T-cell (primary cell): ENCODE results near the gene AHNAK2. TPM values are rescaled to one million over a fixed set of nuclear protein-coding genes. Genes with fewer than 3 reads are reported as not detected.
"Not testable (repeated sequence)": the region's sequence is repeated elsewhere in the genome, so short reads cannot be mapped to it uniquely, and the experiment has no call there.

Experiments used
- ATAC-seq, 4 experiments: fragments of 200-7000 bp in 3 of 4; fragments of 150-1000 bp in 1 of 4; cut with Tn5 transposase; replicated peaks in 1 of 4; 1 replicate in 3 of 4; 2 replicates in 1 of 4; pipeline ENCODE4 v1.10.0; 2021; ENCODE audit warnings: moderate library complexity in 3 of 4, mild to moderate bottlenecking in 2 of 4, moderate number of reproducible peaks in 1 of 4
- CTCF ChIA-PET, 2 donors: fragments of 300-600 bp; sonication (Branson Sonifier 250); formaldehyde crosslinking; loops; one replicate each; lab custom pipeline; 2022; ENCODE audit warnings: antibody characterized with exemption in 2 of 2; lab: Charles Lee
- POLR2A ChIA-PET, 2 donors: fragments of 300-600 bp; sonication (Branson Sonifier 250); formaldehyde crosslinking; loops; one replicate each; lab custom pipeline; 2022; ENCODE audit warnings: antibody characterized with exemption in 2 of 2; lab: Charles Lee
- DNase-seq, 35 experiments: peaks; one replicate each; pipeline versions ENCODE4 v3.0.0 to v3.0.0-alpha.2; 2013 to 2023
- H3K27ac ChIP-seq: one replicate; pipeline ENCODE4 v1.5.1; 2013; ENCODE audit warnings: low read length
- H3K27me3 ChIP-seq, 2 experiments: replicated peaks in 1 of 2; 1 replicate in 1 of 2; 2 replicates in 1 of 2; pipeline versions ENCODE4 v1.6.1 to v1.7.0; 2013; ENCODE audit warnings: low read length in 1 of 2, mixed read lengths in 1 of 2; ENCODE audit not compliant: control insufficient read depth in 2 of 2, insufficient read depth in 2 of 2; ENCODE audit errors: extremely low read depth in 1 of 2
- H3K36me3 ChIP-seq, 2 donors: 1 replicate in 1 of 2; 2 replicates in 1 of 2; pipeline versions ENCODE4 v1.6.1 to v1.7.0; 2013; ENCODE audit warnings: low read length in 1 of 2; ENCODE audit not compliant: control insufficient read depth in 2 of 2, insufficient read depth in 1 of 2; ENCODE audit errors: extremely low read depth in 1 of 2
- H3K4me1 ChIP-seq, 2 experiments: 1 replicate in 1 of 2; 2 replicates in 1 of 2; pipeline versions ENCODE4 v1.6.1 to v1.7.0; 2013; ENCODE audit warnings: low read length in 2 of 2, mixed read lengths in 1 of 2; ENCODE audit not compliant: insufficient read depth in 2 of 2, control insufficient read depth in 1 of 2; ENCODE audit errors: extremely low read depth in 1 of 2
- H3K4me3 ChIP-seq, 2 donors: 1 replicate in 1 of 2; 2 replicates in 1 of 2; pipeline versions ENCODE4 v1.5.1 to v1.7.0; 2013; ENCODE audit warnings: mild to moderate bottlenecking in 2 of 2, low read length in 1 of 2, moderate library complexity in 1 of 2; ENCODE audit not compliant: control insufficient read depth in 1 of 2; ENCODE audit errors: extremely low read depth in 1 of 2
- H3K9me3 ChIP-seq: 2 replicates; pipeline ENCODE4 v1.7.0; 2013
- H3K27ac Mint-ChIP-seq, 2 donors: one replicate each; pipeline ENCODE4 v1.8.0; 2020 to 2021; ENCODE audit warnings: mild to moderate bottlenecking in 2 of 2, mixed read lengths in 2 of 2
- H3K27me3 Mint-ChIP-seq, 2 donors: one replicate each; pipeline ENCODE4 v1.8.0; 2021 to 2022; ENCODE audit warnings: mixed read lengths in 2 of 2
- H3K36me3 Mint-ChIP-seq: one replicate; pipeline ENCODE4 v1.8.0; 2021; ENCODE audit warnings: mixed read lengths
- H3K4me1 Mint-ChIP-seq, 3 donors: one replicate each; pipeline ENCODE4 v1.8.0; 2020 to 2022; ENCODE audit warnings: mixed read lengths in 3 of 3, mild to moderate bottlenecking in 1 of 3
- H3K4me3 Mint-ChIP-seq, 3 donors: one replicate each; pipeline ENCODE4 v1.8.0; 2020 to 2022; ENCODE audit warnings: mild to moderate bottlenecking in 3 of 3, mixed read lengths in 3 of 3, moderate library complexity in 3 of 3
- H3K9me3 Mint-ChIP-seq, 3 donors: one replicate each; pipeline ENCODE4 v1.8.0; 2020 to 2022; ENCODE audit warnings: mixed read lengths in 3 of 3
- WGBS: methylation state at CpG from one replicate; pipeline ENCODE4 v1.1.5; 2013; ENCODE audit warnings: missing lambda C conversion rate; ENCODE audit not compliant: insufficient coverage; 5-methylcytosine and 5-hydroxymethylcytosine counted together
- total RNA-seq, 35 experiments: library from RNA in 6 of 35; stranded (reverse) in 6 of 35; fragments of 120-200 nt in 1 of 35; gene quantifications; one replicate each; pipeline versions ENCODE4 v1.2.1 to v1.2.4 and lab custom pipeline; 2013 to 2026

The AHNAK2 gene
- total RNA-seq, 5 donors from 2014 or later (not counting 1 experiment from before 2014, with no cell fraction given), result 0.20 to 0.38 (median 0.22) TPM; not detected in 2

DNA sequence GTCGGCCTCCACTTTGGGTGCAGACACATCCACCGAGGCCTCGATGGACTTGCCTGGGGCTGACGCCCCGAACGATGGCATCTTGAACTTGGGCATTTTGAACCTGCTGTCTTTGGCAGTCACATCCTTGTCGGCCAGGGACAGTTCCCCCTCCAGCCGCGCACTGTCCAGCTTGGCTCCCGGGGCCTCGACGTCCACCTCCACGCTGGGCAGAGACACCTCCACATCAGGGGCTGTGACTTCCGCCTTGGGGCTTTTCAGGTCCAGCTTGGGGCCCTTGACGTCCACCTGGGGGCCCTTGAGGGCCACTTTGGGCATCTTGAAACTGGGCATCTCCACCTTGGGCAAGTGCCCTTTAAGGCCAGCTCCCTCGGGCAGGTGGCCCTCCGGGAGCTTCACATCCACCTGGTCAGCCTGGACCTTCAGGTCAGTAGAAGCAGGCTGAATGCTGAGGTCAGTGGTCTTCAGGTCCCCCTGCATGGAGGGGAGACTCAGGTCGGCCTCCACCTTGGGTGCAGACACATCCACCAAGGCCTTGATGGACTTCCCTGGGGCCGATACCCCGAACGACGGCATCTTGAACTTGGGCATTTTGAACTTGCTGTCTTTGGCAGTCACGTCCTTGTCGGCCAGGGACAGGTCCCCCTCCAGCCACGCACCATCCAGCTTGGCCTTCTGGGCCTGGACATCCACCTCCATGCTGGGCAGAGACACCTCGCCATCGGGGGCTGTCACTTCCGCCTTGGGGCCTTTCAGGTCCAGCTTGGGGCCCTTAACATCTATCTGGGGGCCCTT is 26.1 kb downstream of the AHNAK2 start:
- H3K36me3 ChIP-seq, H3K4me3 Mint-ChIP-seq, H3K4me1 ChIP-seq, DNase-seq, CTCF ChIA-PET, H3K9me3 Mint-ChIP-seq, H3K4me1 Mint-ChIP-seq, POLR2A ChIA-PET, ATAC-seq, H3K4me3 ChIP-seq, H3K36me3 Mint-ChIP-seq, H3K27ac Mint-ChIP-seq, H3K9me3 ChIP-seq, H3K27ac ChIP-seq: not testable (repeated sequence)
- peaks cover 0 to 40% of the 10 kb centered on the region in 2 experiments for H3K27me3 ChIP-seq
- peaks cover 13 to 16% of the 10 kb centered on the region in 2 donors for H3K27me3 Mint-ChIP-seq
- 88% methylated on average over 24 of the region's 28 CpGs for WGBS

DNA sequence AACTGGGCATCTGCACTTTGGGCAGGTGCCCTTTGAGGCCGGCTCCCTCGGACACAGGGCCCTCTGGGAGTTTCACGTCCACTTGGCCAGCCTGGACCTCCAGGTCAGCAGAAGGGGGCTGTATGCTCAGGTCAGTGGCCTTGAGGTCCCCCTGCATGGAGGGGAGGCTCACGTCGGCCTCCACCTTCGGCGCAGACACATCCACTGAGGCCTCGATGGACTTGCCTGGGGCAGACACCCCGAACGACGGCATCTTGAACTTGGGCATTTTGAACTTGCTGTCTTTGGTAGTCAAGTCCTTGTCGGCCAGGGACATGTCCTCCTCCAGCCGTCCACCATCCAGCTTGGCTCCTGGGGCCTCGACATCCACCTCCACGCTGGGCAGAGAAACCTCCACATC is 27.5 kb downstream of the AHNAK2 start:
- H3K9me3 Mint-ChIP-seq, H3K4me1 Mint-ChIP-seq, H3K27ac ChIP-seq, H3K4me1 ChIP-seq, H3K36me3 ChIP-seq, H3K27me3 Mint-ChIP-seq, POLR2A ChIA-PET, DNase-seq, H3K4me3 Mint-ChIP-seq, H3K4me3 ChIP-seq, H3K36me3 Mint-ChIP-seq, ATAC-seq, H3K9me3 ChIP-seq, H3K27ac Mint-ChIP-seq, CTCF ChIA-PET: not testable (repeated sequence)
- peaks cover 0 to 26% of the 10 kb centered on the region in 2 experiments for H3K27me3 ChIP-seq
- WGBS, result 68% methylated on average over 6 of the region's 15 CpGs

DNA sequence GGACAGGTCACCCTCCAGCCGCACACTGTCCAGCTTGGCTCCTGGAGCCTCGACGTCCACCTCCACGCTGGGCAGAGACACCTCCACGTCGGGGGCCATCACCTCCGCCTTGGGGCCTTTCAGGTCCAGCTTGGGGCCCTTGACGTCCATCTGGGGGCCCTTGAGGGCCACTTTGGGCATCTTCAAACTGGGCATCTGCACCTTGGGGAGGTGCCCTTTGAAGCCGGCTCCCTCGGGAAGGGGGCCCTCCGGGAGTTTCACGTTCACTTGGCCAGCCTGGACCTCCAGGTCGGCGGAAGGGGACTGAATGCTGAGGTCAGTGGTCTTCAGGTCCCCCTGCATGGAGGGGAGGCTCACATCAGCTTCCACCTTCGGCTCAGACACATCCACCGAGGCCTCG is 28.2 kb downstream of the AHNAK2 start:
- Histone ChIP-seq H3K4me1 (no peaks in the 10 kb centered on the region), H3K9me3 (no peaks in the 10 kb centered on the region), H3K27ac (no peak overlapping the region), H3K36me3 (no peaks in the 10 kb centered on the region), H3K27me3 (peaks cover 0 to 19% of the 10 kb centered on the region in 2 experiments), H3K4me3 (no peak overlapping the region)
- H3K9me3 Mint-ChIP-seq, result no peaks in the 10 kb centered on the region
- POLR2A ChIA-PET, result no interaction called here
- H3K27ac Mint-ChIP-seq, result no peak overlapping the region
- H3K27me3 Mint-ChIP-seq, result peaks cover 4 to 6% of the 10 kb centered on the region in 2 donors
- no peak for DNase-seq
- no peak overlapping the region for H3K4me3 Mint-ChIP-seq
- H3K4me1 Mint-ChIP-seq, result no peaks in the 10 kb centered on the region
- no peak for ATAC-seq
- no peaks in the 10 kb centered on the region for H3K36me3 Mint-ChIP-seq
- 86% methylated on average over 17 of the region's 17 CpGs for WGBS
- CTCF ChIA-PET, result no interaction called here

DNA sequence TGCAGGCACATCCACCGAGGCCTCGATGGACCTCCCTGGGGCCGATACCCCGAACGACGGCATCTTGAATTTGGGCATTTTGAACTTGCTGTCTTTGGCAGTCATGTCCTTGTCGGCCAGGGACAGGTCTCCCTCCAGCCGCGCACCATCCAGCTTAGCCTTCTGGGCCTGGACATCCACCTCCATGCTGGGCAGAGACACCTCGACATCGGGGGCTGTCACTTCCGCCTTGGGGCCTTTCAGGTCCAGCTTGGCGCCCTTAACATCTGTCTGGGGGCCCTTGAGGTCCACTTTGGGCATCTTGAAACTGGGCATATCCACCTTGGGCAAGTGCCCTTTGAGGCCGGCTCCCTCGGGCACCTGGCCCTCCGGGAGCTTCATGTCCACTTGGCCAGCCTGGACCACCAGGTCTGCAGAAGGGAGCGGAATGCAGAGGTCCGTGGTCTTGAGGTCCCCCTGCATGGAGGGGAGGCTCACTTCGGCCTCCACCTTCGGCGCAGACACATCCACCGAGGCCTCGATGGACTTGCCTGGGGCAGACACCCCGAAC is 28.7 kb downstream of the AHNAK2 start:
- ATAC-seq, H3K4me3 ChIP-seq, H3K27ac Mint-ChIP-seq, H3K4me1 ChIP-seq, H3K4me1 Mint-ChIP-seq, H3K27me3 Mint-ChIP-seq, H3K36me3 Mint-ChIP-seq, POLR2A ChIA-PET, H3K36me3 ChIP-seq, CTCF ChIA-PET, H3K9me3 Mint-ChIP-seq, H3K9me3 ChIP-seq, H3K4me3 Mint-ChIP-seq, H3K27ac ChIP-seq, DNase-seq: not testable (repeated sequence)
- H3K27me3 ChIP-seq, result peaks cover 0 to 14% of the 10 kb centered on the region in 2 experiments
- WGBS, result 88% methylated on average over 16 of the region's 24 CpGs

DNA sequence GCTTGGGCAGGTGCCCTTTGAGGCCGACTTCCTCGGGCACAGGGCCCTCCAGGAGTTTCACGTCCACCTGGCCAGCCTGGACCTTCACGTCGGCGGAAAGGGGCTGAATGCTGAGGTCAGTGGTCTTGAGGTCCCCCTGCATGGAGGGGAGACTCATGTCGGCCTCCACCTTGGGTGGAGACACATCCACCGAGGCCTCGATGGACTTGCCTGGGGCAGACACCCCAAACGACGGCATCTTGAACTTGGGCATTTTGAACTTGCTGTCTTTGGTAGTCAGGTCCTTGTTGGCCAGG is 29.5 kb downstream of the AHNAK2 start:
- no peaks in the 10 kb centered on the region for H3K4me1 ChIP-seq
- H3K9me3 ChIP-seq, result no peaks in the 10 kb centered on the region
- Mint-ChIP-seq H3K27me3 (peaks cover 4 to 6% of the 10 kb centered on the region in 2 donors), H3K4me1 (no peaks in the 10 kb centered on the region), H3K9me3 (no peaks in the 10 kb centered on the region), H3K4me3 (no peak overlapping the region), H3K36me3 (no peaks in the 10 kb centered on the region), H3K27ac (no peak overlapping the region)
- WGBS, result 92% methylated on average over 11 of the region's 11 CpGs
- ATAC-seq, result no peak
- no peak for DNase-seq
- CTCF ChIA-PET, result no interaction called here
- H3K36me3 ChIP-seq, result no peaks in the 10 kb centered on the region
- no peak overlapping the region for H3K27ac ChIP-seq
- POLR2A ChIA-PET, result no interaction called here
- H3K27me3 ChIP-seq, result peaks cover 0 to 6% of the 10 kb centered on the region in 2 experiments
- H3K4me3 ChIP-seq, result no peak overlapping the region

DNA sequence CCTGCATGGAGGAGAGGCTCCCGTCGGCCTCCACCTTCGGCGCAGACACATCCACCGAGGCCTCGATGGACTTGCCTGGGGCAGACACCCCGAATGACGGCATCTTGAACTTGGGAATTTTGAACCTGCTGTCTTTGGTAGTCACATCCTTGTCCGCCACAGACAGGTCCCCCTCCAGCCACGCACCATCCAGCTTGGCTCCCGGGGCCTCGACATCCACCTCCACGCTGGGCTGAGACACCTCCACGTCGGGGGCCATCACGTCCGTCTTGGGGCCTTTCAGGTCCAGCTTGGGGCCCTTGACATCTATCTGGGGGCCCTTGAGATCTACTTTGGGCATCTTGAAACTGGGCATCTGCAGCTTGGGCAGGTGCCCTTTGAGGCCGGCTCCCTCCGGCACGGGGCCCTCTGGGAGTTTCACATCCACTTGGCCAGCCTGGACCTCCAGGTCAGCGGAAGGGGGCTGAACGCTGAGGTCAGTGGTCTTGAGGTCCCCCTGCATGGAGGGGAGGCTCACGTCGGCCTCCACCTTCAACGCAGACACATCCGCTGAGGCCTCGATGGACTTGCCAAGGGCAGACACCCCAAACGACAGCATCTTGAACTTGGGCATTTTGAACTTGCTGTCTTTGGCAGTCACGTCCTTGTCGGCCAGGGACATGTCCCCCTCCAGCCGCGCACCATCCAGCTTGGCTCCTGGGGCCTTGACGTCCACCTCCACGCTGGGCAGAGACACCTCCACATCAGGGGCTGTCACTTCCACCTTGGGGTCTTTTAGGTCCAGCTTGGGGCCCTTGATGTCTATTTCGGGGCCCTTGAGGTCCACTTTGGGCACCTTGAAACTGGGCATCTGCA is 30.1 kb downstream of the AHNAK2 start:
- H3K4me1 ChIP-seq, H3K4me3 Mint-ChIP-seq, H3K36me3 Mint-ChIP-seq, POLR2A ChIA-PET, H3K4me1 Mint-ChIP-seq, ATAC-seq, H3K9me3 Mint-ChIP-seq, H3K36me3 ChIP-seq, CTCF ChIA-PET, H3K27ac ChIP-seq, H3K27me3 Mint-ChIP-seq, H3K4me3 ChIP-seq, DNase-seq, H3K27ac Mint-ChIP-seq, H3K27me3 ChIP-seq, H3K9me3 ChIP-seq: not testable (repeated sequence)
- 84% methylated on average over 29 of the region's 35 CpGs for WGBS
